Measurements from ENCODE around the gene ZNF775.
A peak's percentile ranks its signal among the peaks of the same experiment; 100 is the strongest.

GRCh38 chr7:150359622-150360362 lies 19.3 kb upstream of the ZNF775 start:
- TF ChIP-seq LEF1 (IDR thresholded peaks at IDR 0.05; ENCODE audit: borderline replicate concordance) (no peak), SP1 (IDR thresholded peaks at IDR 0.05) (no peak), FOXM1 (IDR thresholded peaks at IDR 0.05; ENCODE audit: borderline replicate concordance) (no peak), TARDBP (IDR thresholded peaks at IDR 0.05) (peak; percentile 59), ZNF384 (IDR thresholded peaks at IDR 0.05) (no peak), HDGF (IDR thresholded peaks at IDR 0.05; ENCODE audit: borderline replicate concordance) (no peak), NFRKB (IDR thresholded peaks at IDR 0.05) (no peak)
